DMS153 treated with DMSO at 0.1 percent for 48 hours (cell line): ENCODE results near the gene KIF5A.
"Not testable (repeated sequence)": the region's sequence is repeated elsewhere in the genome, so short reads cannot be mapped to it uniquely, and the experiment has no call there.

Experiments
- DNase-seq: peaks from one replicate; lab custom pipeline; 2025; ENCODE audit not compliant: unreplicated experiment; lab: John Stamatoyannopoulos, UW

KIF5A gene

GRCh38 chr12:57617942-57618341 is 68.1 kb downstream of the KIF5A start:
- no peak for DNase-seq

GRCh38 chr12:57618431-57618830 is 68.6 kb downstream of the KIF5A start:
- not testable (repeated sequence) for DNase-seq

GRCh38 chr12:57618966-57619433 is 69.2 kb downstream of the KIF5A start:
- no peak for DNase-seq

DNA sequence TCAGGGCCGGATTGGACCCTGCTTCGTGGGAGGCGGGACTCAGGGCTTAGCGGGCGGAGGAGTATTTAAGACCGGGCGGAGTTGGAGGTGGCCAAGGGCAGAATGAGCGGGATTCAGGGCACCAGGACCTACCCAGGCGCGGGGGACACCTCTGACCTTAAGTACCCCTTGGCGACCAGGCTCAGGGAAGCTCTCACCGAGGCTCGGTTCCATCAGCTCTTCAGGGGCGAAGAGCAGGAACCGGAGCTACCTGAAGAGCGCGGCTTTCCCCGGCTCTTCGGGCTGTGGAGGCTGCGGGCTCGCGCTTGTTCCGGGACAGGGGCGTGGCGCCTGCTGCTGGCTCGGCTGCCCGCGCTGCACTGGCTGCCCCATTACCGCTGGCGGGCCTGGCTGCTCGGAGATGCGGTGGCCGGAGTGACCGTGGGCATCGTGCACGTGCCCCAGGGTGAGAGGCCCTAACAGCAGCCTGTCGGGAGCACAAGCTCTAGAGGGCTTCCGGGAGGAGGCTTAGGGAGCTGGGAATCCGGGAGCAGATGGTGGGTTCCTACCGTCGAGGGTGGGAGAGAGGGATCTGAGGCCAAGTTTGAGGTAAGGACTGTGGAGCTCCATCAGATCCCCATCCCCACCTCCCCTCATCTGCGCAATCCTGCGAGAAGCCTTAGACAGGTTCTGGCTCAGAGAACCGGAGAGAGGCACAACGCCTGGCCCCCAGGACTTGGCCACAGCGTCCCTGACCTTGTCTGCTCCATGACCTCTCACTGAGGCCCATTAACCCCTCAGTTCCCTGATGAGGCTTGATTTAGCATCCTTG is 69.8 kb downstream of the KIF5A start:
- no peak for DNase-seq

GRCh38 chr12:57620245-57620935 is 70.5 kb downstream of the KIF5A start:
- no peak for DNase-seq

GRCh38 chr12:57620936-57621496 is 71.2 kb downstream of the KIF5A start:
- DNase-seq, result no peak

DNA sequence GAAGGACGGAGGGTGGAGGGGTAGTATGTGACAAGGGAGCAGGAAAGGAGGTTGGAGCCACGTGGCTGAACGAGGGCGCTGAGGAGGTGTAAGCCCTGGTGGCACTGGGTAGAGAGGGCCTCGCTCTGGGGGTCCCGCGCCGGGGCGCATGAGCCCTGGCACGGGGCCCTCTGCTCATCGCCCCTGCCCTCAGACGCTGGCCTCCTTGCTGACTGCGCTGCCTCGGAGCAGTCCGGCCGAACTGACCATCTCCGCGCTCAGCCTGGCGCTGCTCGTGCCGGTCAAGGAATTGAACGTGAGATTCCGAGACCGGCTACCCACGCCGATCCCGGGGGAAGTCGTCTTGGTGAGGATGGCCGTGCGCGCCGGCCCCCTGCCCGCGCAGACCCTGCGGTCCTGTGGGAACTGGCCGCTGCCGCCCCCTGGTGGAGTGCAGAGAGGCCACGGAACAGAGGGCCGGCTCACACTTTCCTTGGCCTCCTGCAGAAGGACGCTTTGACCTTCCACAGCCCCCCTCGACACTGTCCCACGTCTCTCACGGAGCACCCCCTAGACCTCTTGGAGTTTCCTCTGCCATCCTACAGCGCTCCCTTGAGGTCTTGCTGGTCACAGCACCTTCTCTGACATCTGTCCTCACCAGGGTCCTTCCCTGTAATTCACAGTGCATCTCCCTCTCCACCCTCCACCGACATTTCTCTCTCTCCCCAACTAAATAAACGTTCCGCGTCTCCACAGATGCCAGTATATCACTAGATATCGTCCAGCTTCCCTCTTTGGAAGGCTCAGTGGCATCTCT is 71.9 kb downstream of the KIF5A start:
- no peak for DNase-seq

- no peak for DNase-seq
Measured at GRCh38 chr12:57622293-57623245, 72.7 kb downstream of the KIF5A start.

DNA sequence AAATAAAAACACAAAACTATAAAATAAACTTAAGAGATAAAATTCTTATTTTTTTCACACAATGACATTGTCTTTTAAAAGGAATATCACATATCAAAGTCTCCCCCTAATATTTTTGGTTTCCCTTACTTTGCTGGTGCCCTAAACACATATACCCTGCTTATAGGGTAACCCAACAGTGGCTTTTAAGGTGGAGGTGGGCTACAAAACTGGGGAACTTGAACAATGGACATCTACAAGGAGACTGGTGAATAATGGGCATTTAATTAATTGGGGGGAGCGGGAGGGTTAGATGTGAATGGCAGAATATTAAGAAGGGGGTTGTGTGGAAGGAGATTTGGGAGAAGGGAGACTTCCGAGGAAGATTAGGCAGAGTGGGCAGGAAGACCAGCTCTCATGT is 73.5 kb downstream of the KIF5A start:
- no peak for DNase-seq

DNA sequence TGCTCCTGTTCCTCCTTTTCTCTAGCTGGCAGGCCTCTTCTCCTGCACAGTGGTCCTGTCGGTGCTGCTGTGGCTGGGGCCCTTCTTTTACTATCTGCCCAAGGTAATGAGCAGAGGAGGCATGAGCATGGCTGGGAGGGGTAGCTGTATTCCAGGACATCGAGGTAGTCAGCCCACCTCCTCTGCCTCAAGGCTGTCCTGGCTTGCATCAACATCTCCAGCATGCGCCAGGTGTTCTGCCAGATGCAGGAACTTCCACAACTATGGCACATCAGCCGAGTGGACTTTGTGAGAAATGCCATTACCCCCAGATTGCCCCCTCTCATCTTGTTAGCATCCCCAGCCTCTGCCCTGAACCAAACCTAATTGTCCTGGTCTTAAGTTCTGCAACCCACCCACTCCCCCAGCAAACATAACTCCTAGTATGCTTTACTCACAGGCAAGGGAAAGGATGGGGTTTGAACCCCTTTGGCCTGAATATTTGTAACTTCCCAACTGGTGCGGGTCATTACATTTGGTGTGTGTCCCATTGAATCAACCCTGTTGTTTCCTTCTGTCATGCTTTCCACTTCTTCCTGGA is 74.1 kb downstream of the KIF5A start:
- DNase-seq, result no peak

DNA sequence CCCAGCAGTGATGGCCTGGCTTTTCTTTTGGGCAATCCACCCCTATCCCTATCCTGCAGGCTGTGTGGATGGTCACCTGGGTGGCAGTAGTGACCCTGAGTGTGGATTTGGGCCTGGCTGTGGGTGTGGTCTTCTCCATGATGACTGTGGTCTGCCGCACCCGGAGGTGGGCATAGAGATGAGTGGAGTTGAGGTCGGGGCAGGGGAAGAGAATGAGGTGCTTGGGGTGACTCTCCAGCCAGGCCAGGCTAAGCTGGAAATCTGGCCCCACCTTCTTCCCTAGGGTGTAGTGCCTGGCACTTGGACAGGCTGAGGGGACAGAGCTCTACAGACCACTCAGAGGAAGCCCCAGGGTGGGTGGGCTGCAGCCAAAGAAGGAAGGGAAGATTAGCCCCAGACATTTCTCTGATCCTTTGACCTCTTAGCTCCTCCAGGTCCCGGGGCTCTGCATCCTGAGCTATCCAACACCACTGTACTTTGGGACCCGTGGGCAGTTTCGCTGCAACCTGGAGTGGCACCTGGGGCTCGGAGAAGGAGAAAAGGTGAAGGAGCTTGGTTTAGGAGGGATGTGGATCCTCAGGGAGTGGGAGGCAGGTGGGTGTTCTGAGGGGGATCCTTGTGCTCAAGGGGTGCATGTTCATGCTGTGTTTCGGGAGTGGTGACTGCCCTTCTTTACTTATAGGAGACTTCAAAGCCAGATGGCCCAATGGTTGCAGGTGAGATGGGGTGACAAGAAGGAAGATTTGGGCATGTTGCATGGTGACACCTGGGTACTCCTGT is 74.8 kb downstream of the KIF5A start:
- DNase-seq, result no peak

DNA sequence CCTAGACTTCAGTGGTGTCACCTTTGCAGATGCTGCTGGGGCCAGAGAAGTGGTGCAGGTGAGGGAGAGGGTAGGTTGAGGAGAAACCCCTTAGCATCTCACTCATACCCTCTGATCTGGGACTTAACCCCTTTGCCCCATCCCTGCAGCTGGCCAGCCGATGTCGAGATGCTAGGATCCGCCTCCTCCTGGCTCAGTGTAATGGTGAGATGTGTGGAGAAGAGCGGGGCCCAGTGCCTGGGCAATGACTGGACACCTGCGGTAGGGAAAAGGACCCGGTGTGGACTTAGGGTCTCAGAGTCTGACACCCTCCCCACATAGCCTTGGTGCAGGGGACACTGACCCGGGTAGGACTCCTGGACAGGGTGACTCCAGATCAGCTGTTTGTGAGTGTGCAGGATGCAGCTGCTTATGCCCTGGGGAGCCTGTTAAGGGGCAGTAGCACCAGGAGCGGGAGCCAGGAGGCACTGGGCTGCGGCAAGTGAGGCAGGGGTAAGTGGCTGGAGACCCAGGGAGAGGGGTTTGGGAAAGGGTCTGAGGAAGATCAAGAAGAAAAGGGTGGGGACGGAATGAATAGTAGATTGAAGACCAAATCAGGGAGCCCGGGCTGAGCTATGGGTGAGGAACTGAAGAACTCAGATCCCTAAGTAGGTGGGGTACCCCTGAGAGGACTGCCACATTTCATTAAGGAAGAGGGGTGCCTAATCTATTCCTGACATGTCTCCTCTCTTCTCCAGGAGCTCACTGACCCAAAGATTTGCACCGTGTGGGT is 75.6 kb downstream of the KIF5A start:
- no peak for DNase-seq

GRCh38 chr12:57626111-57626920 is 76.5 kb downstream of the KIF5A start:
- DNase-seq, result no peak

DNA sequence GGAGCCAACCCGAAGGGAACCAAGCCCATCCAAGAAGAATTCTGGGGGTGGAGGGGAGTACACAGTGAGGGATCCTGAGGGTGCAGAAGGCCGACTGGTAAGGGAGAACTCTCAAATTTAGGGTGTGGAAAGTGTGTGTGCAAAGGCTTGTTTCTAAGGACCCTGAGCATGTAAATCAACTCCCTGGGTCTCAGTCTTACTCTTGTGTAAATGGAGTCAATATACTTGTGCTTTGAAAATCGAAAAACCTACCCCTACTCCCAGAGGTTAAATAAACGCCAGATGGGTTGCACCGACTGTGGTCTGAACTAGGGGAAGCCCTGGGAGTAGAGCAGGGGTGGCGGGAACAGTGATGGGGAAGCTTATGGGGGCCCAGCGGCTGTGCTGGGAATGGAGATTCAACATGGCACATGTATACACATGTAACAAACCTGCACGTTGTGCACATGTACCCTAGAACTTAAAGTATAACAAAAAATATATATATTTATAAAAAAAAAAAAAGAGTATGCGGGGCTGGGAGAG is 77.1 kb downstream of the KIF5A start:
- DNase-seq, result no peak

DNA sequence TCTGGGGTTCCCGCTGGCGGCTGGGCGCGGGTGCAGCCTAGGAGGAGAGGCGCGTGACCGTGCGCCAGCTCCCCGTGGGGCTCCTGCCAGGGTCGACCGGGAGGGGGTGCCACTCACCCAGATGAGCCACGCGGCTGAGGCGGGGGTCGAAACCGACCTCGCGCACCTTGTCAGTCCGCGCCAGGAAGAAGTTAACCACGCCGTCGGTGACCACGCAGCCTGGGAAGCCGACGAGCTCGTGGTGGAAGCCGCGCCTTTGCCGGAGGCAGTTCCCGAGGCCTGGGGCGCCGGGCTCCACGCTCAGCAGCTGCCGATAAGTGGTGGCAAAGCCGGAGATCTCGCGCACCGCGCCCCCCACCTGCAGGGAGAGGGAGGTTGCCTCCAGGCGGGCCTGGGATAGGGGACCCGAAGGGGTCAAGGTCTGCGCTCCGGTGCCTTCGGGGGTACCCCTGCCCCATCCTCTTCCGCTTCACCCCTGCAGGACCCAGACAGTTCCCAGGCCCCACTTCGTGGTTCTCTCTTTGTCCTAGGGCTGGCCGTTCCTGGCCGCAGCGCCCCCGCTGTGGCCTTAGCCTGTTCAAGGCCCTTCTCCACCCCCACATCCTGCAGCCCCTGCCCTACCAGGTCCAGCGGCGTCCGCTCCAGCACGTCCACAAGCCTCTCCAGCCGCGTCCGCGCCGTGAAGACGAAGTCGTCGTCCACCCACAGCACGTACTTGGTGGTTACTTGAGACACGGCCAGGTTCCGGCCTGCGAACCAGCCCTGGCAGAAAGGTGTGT is 77.8 kb downstream of the KIF5A start:
- DNase-seq, result no peak
